ENCODE measurements around the gene FARSB. TPM values are rescaled to one million over a fixed set of nuclear protein-coding genes. Genes with fewer than 3 reads are reported as not detected.

The FARSB gene
- total RNA-seq, 1 experiment from 2014 or later, result 50.2 TPM

- intact Hi-C loops (cut with micrococcal nuclease; ENCODE audit: unreplicated experiment), result no loop called here
- CTCF ChIA-PET, result interaction anchor here (0.6 kb wide), 1 partner anchor 39 kb away, joined by 3 read pairs; no protein-coding TSS in a partner anchor
- H3K4me2 ChIP-seq, result no peak overlapping the region; the same call in 1 of the 2 replicates
Observed at GRCh38 chr2:222669353-222669752, 13.5 kb upstream of the FARSB start.

DNA sequence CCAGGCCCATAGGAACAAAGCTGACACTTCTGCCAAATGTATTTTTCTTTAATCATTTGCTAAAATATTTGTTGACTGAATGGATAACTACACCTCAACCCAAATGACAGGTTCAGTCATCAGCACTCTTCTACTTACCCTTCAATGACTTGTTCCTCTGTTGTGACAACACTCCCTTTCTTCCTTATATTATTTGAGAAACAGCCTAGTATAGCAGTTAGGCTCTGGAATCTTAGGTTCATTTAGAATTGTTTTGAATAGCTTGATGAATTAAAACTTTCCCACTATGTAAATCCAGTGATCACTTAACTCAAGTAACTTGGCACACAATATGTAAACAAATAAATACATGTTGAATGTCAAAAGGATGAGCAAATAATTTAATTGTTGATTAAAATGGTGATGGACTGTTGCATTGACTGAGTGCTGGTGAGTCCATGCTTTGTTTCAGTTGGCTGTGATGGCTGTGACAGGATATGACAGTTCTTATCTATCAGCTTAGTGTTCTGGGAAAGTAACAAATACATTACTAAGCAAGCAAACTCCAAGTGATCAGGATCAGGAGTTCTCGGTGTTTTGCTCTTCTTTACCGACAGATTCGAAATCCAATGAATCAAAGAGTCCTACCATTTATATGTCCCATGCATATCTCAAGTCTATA is 12.7 kb upstream of the FARSB start:
- Histone ChIP-seq H4K20me1 (ENCODE audit: insufficient read depth) (no peaks in the 10 kb centered on the region), H3K4me3 (no peak overlapping the region), H3K27me3 (ENCODE audit: insufficient read depth, low read depth) (no peaks in the 10 kb centered on the region), H3K4me2 (peak overlapping the region; percentile 15; the same call in 1 of the 2 replicates), H2AFZ (no peak overlapping the region), H3K79me2 (ENCODE audit: low read depth) (no peaks in the 10 kb centered on the region), H3K27ac (peak overlapping the region; percentile 4; the same call in 1 of the 2 replicates), H3F3A (ENCODE audit: insufficient read depth, low read depth) (peaks cover 9% of the 10 kb centered on the region; the same call in 1 of the 2 replicates), H3K36me3 (ENCODE audit: low read depth) (no peaks in the 10 kb centered on the region), H3K9me3 (ENCODE audit: insufficient read depth, low read depth) (no peaks in the 10 kb centered on the region), H3K9me2 (ENCODE audit: insufficient read depth) (no peaks in the 10 kb centered on the region), H3K4me1 (replicated peaks; ENCODE audit: insufficient read depth) (peaks cover 32% of the 10 kb centered on the region)
- DNase-seq, result no peak
- ChIA-PET CTCF (interaction anchor here (0.6 kb wide), 1 partner anchor 40 kb away, joined by 3 read pairs; no protein-coding TSS in a partner anchor), POLR2A (ENCODE audit: unreplicated experiment) (interaction anchor here (0.5 kb wide), 1 partner anchor 227 kb away, joined by 6 read pairs; no protein-coding TSS in a partner anchor)
- TF ChIP-seq CTCF (conservative IDR thresholded peaks at IDR 0.05) (no peak), EZH2 (IDR thresholded peaks at IDR 0.05; ENCODE audit: low read depth) (no peak)
- BruUV-seq (replicated peaks), result no TSS peak
- intact Hi-C loops (cut with micrococcal nuclease; ENCODE audit: unreplicated experiment), result no loop called here

More at GRCh38 chr2:222669353-222669752, 13.5 kb upstream of the FARSB start:
- Histone ChIP-seq H4K20me1 (ENCODE audit: insufficient read depth) (no peaks in the 10 kb centered on the region), H3K4me3 (no peak overlapping the region), H3K36me3 (ENCODE audit: low read depth) (no peaks in the 10 kb centered on the region), H3K9me3 (ENCODE audit: insufficient read depth, low read depth) (no peaks in the 10 kb centered on the region), H3K79me2 (ENCODE audit: low read depth) (no peaks in the 10 kb centered on the region), H3K9me2 (ENCODE audit: insufficient read depth) (no peaks in the 10 kb centered on the region), H3K4me1 (replicated peaks; ENCODE audit: insufficient read depth) (peaks cover 32% of the 10 kb centered on the region), H3K27me3 (ENCODE audit: insufficient read depth, low read depth) (no peaks in the 10 kb centered on the region), H3F3A (ENCODE audit: insufficient read depth, low read depth) (peaks cover 9% of the 10 kb centered on the region; the same call in 1 of the 2 replicates), H3K27ac (no peak overlapping the region), H2AFZ (no peak overlapping the region)
- no TSS peak for BruUV-seq (replicated peaks)
- POLR2A ChIA-PET (ENCODE audit: unreplicated experiment), result no interaction called here
- DNase-seq, result peak in 1 of 2 experiments; percentile 63
- TF ChIP-seq CTCF (conservative IDR thresholded peaks at IDR 0.05) (no peak), EZH2 (IDR thresholded peaks at IDR 0.05; ENCODE audit: low read depth) (no peak)

DNA sequence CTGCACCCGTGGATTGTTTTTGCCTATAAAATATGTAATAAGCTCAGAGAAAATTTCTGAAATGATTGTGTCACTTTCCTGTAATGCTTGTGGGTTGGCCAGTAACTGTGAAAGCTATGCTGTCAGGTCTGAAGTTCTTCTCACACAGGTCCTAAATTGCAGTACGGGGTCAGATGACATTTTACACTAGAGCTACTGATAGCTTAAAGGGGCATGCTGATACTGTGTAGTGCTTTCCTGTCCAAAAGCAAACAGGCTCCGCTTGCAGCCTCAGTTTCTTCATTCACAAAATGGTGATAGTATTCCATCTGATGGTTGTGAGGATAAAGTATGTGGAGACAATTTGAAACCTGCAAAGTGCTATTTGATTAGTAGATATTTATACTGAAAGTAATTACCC is 7.6 kb upstream of the FARSB start:
- BruUV-seq (replicated peaks), result no TSS peak
- H3K79me2 ChIP-seq (ENCODE audit: low read depth), result no peaks in the 10 kb centered on the region
- no peaks in the 10 kb centered on the region; the same call in 1 of the 2 replicates for H3F3A ChIP-seq (ENCODE audit: insufficient read depth, low read depth)
- H2AFZ ChIP-seq, result no peak overlapping the region
- H3K9me3 ChIP-seq (ENCODE audit: insufficient read depth, low read depth), result no peaks in the 10 kb centered on the region
- ChIA-PET POLR2A (ENCODE audit: unreplicated experiment) (no interaction called here), CTCF (no interaction called here)
- peaks cover 8% of the 10 kb centered on the region for H3K4me1 ChIP-seq (replicated peaks; ENCODE audit: insufficient read depth)
- no peaks in the 10 kb centered on the region for H3K9me2 ChIP-seq (ENCODE audit: insufficient read depth)
- no peak overlapping the region for H3K4me3 ChIP-seq
- no peaks in the 10 kb centered on the region for H3K27me3 ChIP-seq (ENCODE audit: insufficient read depth, low read depth)
- no peak overlapping the region for H3K27ac ChIP-seq
- H3K36me3 ChIP-seq (ENCODE audit: low read depth), result no peaks in the 10 kb centered on the region
- no peak overlapping the region for H3K4me2 ChIP-seq
- intact Hi-C loops (cut with micrococcal nuclease; ENCODE audit: unreplicated experiment), result no loop called here
- TF ChIP-seq CTCF (conservative IDR thresholded peaks at IDR 0.05), result no peak
- no peak for TF ChIP-seq EZH2 (IDR thresholded peaks at IDR 0.05; ENCODE audit: low read depth)
- DNase-seq, result no peak
- H4K20me1 ChIP-seq (ENCODE audit: insufficient read depth), result no peaks in the 10 kb centered on the region
